Vagina (tissue), 2 donors: ENCODE measurements around the gene TSPAN4. TPM values are rescaled to one million over a fixed set of nuclear protein-coding genes. Genes with fewer than 3 reads are reported as not detected.
A peak's percentile ranks its signal among the peaks of the same experiment; 100 is the strongest.

ENCODE experiments used
- DNase-seq, 2 donors: peaks; one replicate each; pipeline ENCODE4 v3.0.0-alpha.2; 2017; ENCODE audit errors: extremely low spot score in 2 of 2
- H3K27ac ChIP-seq: fragments of 200-600 bp; sonication (generic); one replicate; pipeline ENCODE4 v1.5.1; 2019
- H3K27me3 ChIP-seq: fragments of 200-600 bp; sonication (generic); one replicate; pipeline ENCODE4 v1.5.1; 2019
- H3K36me3 ChIP-seq, 2 donors: fragments of 200-600 bp; sonication (generic); one replicate each; pipeline ENCODE4 v1.5.1; 2017 to 2019
- H3K4me1 ChIP-seq: fragments of 200-600 bp; sonication (generic); one replicate; pipeline ENCODE4 v1.5.1; 2019
- H3K4me3 ChIP-seq, 2 donors: fragments of 200-600 bp; sonication (generic); 1 replicate in 1 of 2; 2 replicates in 1 of 2; pipeline ENCODE4 v1.5.1; 2016 to 2019
- H3K9me3 ChIP-seq: fragments of 200-600 bp; sonication (generic); one replicate; pipeline ENCODE4 v1.5.1; 2019
- POLR2A ChIP-seq, 2 donors: fragments of 450-650 bp; IDR thresholded peaks; one replicate each; pipeline ENCODE4 v1.6.1; 2017; ENCODE audit warnings: antibody characterized with exemption in 2 of 2, mild to moderate bottlenecking in 2 of 2, moderate library complexity in 2 of 2
- POLR2AphosphoS5 ChIP-seq, 2 donors: sonication (generic); formaldehyde crosslinking; IDR thresholded peaks; one replicate each; pipeline ENCODE4 v1.9.0; 2017; ENCODE audit warnings: antibody characterized with exemption in 2 of 2, mild to moderate bottlenecking in 2 of 2, low read depth in 1 of 2; ENCODE audit not compliant: insufficient read depth in 1 of 2
- intact Hi-C: fragments of 100-400 bp; cut with DNase I; formaldehyde crosslinking; loops from one replicate; pipeline ENCODE4 v1.15.1; 2023
- total RNA-seq: library from RNA; depleted of rRNA; stranded (reverse); fragments of >200 nt; gene quantifications from one replicate; pipeline ENCODE4 v1.2.3, GENCODE V29; 2016
- TF ChIP-seq, protein P1 (sequence below), 3 experiments: fragments of 450-650 bp in 2 of 3; fragments of 200-600 bp in 1 of 3; sonication (generic) in 1 of 3; IDR thresholded peaks; one replicate each; pipeline ENCODE4 v1.5.1; 2017 to 2019; ENCODE audit warnings: antibody characterized with exemption in 3 of 3, mild to moderate bottlenecking in 2 of 3, moderate library complexity in 2 of 3

Gene TSPAN4
- total RNA-seq, 1 donor from 2014 or later: 99.0 TPM

GRCh38 chr11:839875-840617 is 2.6 kb upstream of the TSPAN4 start:
- intact Hi-C loops: loop anchor here (5.0 kb wide), 1 partner anchor 33 kb away; the partner anchor contains the start of genes PIDD1 and RPLP2

DNA sequence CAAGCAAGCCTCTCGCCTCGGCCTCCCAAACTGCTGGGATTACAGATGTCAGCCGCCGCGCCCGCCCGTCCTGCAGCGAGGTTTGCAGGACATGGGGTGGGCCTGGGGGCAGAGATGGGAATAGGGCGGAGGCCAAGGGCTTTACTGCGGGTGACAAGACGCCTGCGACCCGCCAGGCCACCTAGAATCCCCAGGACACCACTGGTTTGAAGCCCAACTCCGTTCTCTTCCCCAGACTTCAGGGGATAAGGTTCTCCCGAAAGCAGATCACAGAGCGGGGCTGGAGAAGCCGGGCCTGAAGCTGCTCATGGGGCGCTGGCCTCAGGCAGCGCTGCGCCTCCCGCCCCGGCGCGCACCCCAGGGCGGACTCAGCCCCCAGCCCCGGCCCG is 677 bp upstream of the TSPAN4 start:
- no peaks in the 10 kb centered on the region for H3K9me3 ChIP-seq
- DNase-seq: no peak
- peak overlapping the region; percentile 86 for H3K27ac ChIP-seq
- intact Hi-C loops: loop anchor here (5.0 kb wide), 1 partner anchor 35 kb away; the partner anchor contains the start of genes PIDD1 and RPLP2
- peak overlapping the region; percentile 82 to 99 for H3K4me3 ChIP-seq
- peaks cover 0 to 36% of the 10 kb centered on the region in 2 donors for H3K36me3 ChIP-seq
- TF ChIP-seq POLR2A (IDR thresholded peaks at IDR 0.05) (no peak), POLR2AphosphoS5 (IDR thresholded peaks at IDR 0.05; ENCODE audit: insufficient read depth in 1 of 2, low read depth in 1 of 2) (no peak)
- TF ChIP-seq, protein P1, sequence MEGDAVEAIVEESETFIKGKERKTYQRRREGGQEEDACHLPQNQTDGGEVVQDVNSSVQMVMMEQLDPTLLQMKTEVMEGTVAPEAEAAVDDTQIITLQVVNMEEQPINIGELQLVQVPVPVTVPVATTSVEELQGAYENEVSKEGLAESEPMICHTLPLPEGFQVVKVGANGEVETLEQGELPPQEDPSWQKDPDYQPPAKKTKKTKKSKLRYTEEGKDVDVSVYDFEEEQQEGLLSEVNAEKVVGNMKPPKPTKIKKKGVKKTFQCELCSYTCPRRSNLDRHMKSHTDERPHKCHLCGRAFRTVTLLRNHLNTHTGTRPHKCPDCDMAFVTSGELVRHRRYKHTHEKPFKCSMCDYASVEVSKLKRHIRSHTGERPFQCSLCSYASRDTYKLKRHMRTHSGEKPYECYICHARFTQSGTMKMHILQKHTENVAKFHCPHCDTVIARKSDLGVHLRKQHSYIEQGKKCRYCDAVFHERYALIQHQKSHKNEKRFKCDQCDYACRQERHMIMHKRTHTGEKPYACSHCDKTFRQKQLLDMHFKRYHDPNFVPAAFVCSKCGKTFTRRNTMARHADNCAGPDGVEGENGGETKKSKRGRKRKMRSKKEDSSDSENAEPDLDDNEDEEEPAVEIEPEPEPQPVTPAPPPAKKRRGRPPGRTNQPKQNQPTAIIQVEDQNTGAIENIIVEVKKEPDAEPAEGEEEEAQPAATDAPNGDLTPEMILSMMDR (IDR thresholded peaks at IDR 0.05): no peak
- H3K4me1 ChIP-seq: peaks cover 90% of the 10 kb centered on the region
- H3K27me3 ChIP-seq: no peaks in the 10 kb centered on the region

More at GRCh38 chr11:839875-840617, 2.6 kb upstream of the TSPAN4 start:
- H3K27me3 ChIP-seq: no peaks in the 10 kb centered on the region
- DNase-seq: no peak
- no peak overlapping the region for H3K4me3 ChIP-seq
- H3K4me1 ChIP-seq: peaks cover 83% of the 10 kb centered on the region
- H3K36me3 ChIP-seq: peaks cover 0 to 48% of the 10 kb centered on the region in 2 donors
- TF ChIP-seq, protein P1 (IDR thresholded peaks at IDR 0.05): no peak
- TF ChIP-seq POLR2A (IDR thresholded peaks at IDR 0.05) (no peak), POLR2AphosphoS5 (IDR thresholded peaks at IDR 0.05; ENCODE audit: insufficient read depth in 1 of 2, low read depth in 1 of 2) (no peak)
- H3K9me3 ChIP-seq: no peaks in the 10 kb centered on the region
- no peak overlapping the region for H3K27ac ChIP-seq

DNA sequence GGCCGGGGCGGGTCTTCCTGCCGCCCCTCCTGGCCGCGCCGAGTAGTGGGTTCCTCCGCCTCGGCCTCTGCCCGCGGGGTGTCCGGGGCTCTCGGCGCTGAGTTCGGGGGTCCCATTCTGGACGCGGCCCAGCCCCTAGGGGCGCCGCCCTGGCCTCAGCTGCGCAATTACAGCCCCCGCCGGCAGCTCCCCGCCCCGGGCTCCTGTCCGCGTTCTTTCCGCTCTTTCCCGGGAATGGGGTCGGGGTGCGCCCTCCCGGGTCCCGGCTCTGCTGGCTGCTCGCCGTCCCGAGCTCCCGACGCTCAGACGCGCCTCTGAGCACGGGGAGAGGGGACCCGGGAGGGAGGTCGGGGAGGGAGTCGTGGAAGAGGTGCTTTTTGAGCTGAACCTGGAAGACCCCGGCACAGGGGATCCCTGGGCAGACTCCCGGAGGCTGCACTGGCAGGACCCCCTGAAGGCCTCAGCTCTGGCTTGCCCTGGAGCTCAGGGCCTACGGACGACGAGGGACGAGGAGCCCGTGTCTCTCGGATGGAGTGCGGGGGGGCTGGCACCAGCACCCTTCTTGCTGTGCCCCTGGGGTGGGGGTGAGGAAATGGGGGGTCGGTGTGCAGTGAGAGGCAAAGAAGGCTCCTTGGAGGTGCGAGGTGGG is 558 bp downstream of the TSPAN4 start:
- Histone ChIP-seq H3K36me3 (peaks cover 0 to 24% of the 10 kb centered on the region in 2 donors), H3K4me3 (peak overlapping the region; percentile 82 to 99), H3K4me1 (peaks cover 90% of the 10 kb centered on the region), H3K27me3 (no peaks in the 10 kb centered on the region), H3K9me3 (no peaks in the 10 kb centered on the region), H3K27ac (peak overlapping the region; percentile 86)
- TF ChIP-seq POLR2AphosphoS5 (IDR thresholded peaks at IDR 0.05; ENCODE audit: insufficient read depth in 1 of 2, low read depth in 1 of 2): no peak
- TF ChIP-seq, protein P1 (IDR thresholded peaks at IDR 0.05): no peak
- TF ChIP-seq POLR2A (IDR thresholded peaks at IDR 0.05): no peak
- DNase-seq: no peak
- intact Hi-C loops: loop anchor here (5.0 kb wide), 1 partner anchor 36 kb away; the partner anchor contains the start of genes PIDD1 and RPLP2

GRCh38 chr11:843818-844692 is 1.4 kb downstream of the TSPAN4 start:
- H3K27me3 ChIP-seq: no peaks in the 10 kb centered on the region
- peak in 1 of 2 donors; percentile 98 for DNase-seq

More at GRCh38 chr11:843818-844692, 1.4 kb downstream of the TSPAN4 start:
- no peaks in the 10 kb centered on the region for H3K9me3 ChIP-seq
- peaks cover 90% of the 10 kb centered on the region for H3K4me1 ChIP-seq
- H3K36me3 ChIP-seq: peaks cover 0 to 16% of the 10 kb centered on the region in 2 donors
- intact Hi-C loops: loop anchor here (5.0 kb wide), 1 partner anchor 37 kb away; the partner anchor contains the start of genes PIDD1 and RPLP2
- peak overlapping the region; percentile 86 for H3K27ac ChIP-seq
- peak; percentile 75 to 92 for TF ChIP-seq POLR2AphosphoS5 (IDR thresholded peaks at IDR 0.05; ENCODE audit: insufficient read depth in 1 of 2, low read depth in 1 of 2)
- TF ChIP-seq POLR2A (IDR thresholded peaks at IDR 0.05): peak in 1 of 2 donors; percentile 73
- TF ChIP-seq, protein P1 (IDR thresholded peaks at IDR 0.05): peak in 1 of 3 experiments; percentile 4
- H3K4me3 ChIP-seq: peak overlapping the region; percentile 82 to 99
